Stimulated activated CD4-positive, alpha-beta T cell treated with anti-CD3 and anti-CD28 coated beads, Interleukin-1b, Interleukin-23, amount 100 ng/mL, for 48 hours (primary cell): ENCODE data around the gene NPPC.

ENCODE experiments used
- DNase-seq: peaks from one replicate; pipeline ENCODE4 v3.0.0-alpha.2; 2020

Gene NPPC

DNA sequence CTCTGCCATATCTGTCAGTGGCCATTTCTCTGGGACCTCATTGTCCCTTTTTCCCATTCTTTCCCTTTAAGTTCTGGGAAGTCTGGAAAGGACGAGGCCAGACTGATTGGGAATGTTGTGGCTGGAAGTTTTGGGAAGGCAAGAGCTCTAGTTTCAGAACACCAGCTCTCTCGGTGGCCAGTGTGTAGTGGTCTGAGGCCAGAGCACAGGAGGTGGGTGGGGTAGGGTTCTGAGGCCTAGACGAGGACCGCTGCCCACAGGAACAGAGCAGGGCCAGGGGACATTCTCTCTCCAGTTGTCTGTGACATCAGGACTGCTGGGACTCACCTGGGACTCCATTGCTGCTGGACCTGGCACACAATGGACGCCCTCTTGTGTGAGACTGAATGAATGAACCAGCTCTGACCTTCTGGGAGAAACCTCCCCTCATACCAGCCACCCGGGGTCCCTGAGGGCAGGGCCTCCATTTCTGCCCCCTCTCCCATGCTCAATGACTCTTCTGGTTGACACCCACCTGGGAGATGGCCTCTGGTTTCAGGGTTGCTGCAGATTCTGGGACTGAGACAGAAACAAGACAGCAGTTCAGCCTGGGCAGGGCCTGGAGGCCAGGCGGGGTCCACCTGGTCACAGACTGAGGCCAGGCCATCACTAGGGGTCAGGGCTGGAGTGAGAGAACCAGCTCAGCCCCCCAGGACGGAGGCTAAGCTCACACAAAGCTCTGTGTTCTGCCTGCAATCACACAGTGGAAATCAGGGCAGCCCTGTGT is 8.4 kb upstream of the NPPC start:
- DNase-seq, result no peak

DNA sequence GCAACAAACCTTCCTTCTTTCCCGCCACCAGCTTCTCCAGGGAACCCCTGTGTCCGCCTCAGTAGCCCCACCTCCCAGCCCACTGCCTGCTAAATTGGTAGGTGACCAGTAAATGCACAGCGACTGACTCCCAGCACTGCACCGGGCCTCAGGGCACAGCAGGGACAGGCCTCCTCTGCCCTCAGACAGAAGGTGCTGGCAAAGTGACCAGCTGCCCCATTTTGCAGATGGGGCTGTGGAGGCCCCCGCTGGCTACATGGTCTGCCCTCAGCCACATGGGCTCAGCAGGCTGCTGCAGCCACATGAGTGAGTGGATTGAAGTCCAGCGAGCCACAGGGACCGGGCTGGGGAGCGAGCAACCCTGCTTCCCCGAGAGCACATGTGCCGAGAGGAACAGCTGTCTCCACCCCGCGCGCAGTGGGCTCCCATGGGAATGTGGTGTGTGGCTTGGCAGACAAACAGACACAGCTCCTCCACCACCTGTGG is 7.8 kb upstream of the NPPC start:
- no peak for DNase-seq

DNA sequence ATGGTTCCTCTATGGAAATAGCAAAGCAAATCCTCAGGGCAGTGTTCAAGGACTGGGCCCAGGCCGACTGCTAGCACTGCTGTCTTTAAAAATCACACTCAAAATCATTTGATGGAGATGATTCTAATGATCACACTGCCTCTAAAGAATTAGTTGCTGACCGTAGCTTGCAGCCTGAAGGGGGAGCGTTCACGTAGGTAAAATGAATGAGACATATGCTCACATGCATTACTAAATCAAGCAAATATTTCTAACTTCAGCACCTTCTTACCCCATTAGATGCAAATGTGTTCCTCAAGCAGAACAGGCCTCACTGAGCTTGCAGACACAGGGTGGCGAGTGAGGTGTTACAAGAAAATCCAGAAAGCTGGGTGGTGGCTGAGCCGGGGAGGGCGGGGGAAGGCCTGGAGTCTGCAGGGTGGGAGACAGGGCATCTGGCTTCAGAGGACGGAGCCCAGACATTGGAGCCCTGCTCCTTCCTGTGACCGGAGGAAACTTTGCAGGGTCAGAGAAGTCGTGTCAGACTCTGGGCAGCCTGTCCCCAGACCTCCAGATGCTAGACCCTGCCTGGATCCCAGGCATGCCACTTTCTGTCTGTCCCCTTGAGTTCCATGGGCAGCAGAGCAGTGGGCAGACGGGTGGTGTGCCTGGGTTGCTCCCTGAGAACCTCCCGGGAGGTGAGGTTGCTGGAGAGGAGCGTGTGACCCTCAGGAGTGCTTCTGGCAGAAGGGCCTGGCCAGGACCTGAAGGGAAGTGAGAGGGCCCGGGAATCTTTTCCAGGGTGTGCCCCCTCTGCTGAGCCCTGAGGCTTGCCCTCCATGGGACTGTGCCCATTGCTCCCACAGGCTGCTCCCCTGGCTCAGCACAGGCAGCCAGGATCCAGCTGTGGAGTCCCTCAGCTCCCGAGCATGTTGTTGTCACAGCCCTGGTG is 7.1 kb upstream of the NPPC start:
- DNase-seq, result no peak

DNA sequence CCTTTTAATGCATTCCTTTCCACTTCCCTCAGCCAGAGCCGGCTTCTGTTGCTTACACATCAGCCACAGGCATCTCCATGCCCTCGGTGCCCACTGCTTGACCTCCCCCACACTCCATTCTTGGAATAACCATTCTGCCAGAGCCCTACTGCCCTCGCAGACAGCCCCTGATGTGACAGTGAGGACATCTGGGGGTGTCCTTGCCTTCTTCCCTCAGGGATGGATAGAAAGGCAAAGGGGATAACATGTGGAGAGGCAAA is 6.4 kb upstream of the NPPC start:
- no peak for DNase-seq

DNA sequence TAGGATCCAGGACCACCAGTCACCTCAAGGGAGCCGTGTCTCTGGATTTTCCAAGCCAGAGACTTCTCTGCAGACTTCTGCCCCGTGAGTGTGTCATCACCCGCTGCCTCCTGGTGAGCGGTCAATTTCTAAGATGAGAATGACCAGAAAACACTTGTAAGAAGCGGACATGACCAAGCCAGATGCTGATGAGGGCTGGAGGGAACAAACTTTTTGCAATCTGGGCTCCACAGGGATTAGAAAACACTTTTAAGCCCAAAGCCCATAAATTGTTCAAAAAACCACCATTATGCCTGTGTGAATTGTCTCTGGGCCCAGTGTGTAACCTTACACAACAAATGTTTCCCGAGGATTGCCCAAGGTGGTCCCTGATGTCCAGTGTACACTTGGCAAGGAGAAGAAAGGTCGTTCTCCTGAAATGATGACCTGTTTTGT is 5.3 kb upstream of the NPPC start:
- no peak for DNase-seq

DNA sequence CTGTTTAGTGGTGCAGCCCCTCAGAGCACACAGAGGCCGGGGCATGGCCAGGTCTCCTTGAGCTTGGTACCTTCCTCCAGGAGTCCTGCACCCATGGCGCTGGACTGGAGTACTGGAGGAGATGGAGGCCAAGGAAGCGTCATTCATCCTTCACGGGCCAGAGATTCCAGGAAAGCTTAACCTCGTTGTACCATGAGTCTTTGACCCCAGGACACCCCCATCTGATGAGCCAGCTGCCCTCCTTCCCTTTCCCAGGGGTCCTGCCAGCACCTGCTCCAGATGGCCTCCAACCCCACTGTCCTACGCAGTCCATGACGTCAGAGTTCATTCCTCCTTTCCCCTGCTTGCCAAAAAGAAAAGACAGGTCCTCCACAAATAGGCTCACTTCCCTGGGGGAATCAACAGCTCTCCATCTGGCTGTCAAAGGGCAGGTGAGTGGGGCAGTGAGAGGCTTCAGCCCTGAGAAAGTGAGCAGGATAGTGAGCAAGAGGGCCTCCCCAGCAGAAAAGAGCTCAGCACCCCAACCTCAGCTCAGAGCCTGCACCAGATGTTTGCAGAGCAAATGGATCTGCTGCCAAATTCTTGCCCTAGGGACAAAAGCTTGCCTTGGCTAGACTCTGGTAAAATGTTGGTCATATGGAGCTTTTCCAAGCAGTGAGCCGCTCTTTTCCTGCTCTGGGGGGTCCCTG is 4.5 kb upstream of the NPPC start:
- DNase-seq, result no peak

DNA sequence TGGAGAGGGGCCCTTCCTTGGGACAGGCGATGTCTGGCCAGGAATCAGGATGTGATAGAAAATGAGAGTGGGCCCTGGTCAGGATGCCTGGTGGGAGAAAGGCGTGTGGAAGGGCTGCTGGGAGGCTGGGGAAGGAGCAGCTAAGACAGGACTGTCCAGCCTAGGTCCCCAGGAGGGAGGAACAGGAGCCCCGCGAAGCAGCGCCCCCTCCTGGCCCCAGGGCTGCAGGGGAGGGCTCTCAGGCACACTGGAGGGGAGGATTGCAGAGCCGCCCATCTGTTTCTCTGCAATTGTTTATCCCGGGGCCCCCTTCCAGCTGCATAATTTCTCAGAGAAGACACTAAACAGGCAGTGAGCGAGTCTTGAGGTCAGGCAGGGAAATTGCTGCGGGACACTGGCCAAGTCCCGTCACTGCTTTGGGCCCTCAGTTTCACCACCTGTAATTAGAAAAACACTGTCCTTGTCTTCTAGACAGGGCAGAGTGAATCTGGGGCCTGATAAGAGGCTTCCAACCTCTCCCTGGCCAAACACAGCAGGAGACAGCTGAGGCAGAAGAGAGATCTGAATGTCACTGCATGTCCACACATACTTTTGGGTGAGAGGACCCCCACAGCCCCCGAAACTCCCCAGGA is 3.9 kb upstream of the NPPC start:
- peak; percentile 34 for DNase-seq

DNA sequence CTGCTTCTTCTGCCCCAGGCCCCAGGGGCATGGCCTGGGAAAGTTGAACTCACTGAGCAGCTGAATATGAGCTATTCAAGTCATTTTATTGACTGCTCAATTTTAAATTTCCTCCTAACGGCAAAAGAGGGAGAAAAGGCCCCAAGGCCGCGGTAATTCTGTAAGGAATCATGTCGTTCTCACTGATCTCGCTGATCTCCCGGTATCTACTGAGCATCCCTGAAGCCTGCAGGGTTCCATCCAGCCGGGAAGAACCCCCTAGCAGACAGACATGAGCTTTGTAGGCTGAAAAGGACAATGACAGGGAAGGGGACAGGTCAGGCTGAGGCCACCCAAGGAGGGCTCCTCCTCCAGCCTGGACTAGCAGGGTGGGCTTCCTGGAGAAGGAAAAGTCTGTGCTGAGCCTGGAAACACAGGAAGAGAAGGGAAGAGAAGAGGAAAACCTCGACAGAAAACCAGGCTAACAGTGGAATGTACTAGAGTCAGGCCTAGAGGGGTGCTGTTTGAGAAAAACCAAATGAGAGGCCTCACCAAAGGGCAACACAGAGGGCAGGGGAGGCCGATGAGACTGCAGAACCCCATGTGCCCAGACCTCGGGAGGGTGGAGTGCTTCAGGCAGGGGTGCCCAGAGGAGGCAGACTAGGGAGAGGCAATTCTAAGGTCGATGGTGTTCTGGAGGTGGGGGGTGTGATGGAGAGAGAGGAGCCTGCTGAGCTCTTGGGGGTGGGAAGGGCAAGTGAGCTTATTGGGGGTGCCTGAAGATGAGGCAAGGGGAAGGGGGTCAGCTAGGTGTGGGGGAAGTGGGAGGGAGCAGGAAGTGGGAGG is 2.9 kb upstream of the NPPC start:
- DNase-seq, result no peak

DNA sequence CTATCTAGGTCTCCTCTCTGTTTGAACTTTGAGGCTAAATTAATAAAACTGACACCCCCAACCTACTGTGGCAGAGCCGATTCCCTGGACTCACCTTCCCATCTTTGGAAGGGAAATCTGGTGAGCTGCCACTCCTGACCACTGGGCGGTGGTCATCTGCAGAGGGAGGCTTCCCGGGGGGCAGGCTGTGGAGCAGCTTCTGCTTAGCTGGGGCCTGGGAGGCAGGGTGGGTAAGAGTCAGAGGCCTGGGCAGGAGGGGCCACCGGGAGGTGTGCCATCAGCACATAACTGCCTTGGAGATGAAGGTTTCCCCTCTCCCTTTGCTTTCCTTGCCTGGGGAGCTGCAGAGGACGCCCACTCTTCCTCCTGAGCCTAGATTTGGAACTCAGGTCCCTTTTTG is 2.3 kb upstream of the NPPC start:
- DNase-seq, result no peak

DNA sequence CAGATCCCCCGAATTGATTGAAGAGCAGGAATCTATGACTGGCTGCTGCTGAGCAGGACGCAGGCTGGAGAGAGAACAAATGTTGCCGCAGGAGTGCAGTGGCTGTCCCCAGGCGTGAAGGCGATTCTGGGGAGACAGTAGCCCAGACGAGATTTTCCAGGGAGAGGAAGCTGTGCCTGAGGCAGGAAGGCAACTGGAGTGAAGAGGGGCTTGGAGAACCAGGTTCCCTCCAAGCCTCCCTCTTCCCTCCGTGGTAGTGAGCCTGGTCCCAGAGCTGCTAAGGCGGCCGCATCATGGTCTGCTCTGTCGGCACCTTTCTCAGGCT is 1.3 kb upstream of the NPPC start:
- no peak for DNase-seq

DNA sequence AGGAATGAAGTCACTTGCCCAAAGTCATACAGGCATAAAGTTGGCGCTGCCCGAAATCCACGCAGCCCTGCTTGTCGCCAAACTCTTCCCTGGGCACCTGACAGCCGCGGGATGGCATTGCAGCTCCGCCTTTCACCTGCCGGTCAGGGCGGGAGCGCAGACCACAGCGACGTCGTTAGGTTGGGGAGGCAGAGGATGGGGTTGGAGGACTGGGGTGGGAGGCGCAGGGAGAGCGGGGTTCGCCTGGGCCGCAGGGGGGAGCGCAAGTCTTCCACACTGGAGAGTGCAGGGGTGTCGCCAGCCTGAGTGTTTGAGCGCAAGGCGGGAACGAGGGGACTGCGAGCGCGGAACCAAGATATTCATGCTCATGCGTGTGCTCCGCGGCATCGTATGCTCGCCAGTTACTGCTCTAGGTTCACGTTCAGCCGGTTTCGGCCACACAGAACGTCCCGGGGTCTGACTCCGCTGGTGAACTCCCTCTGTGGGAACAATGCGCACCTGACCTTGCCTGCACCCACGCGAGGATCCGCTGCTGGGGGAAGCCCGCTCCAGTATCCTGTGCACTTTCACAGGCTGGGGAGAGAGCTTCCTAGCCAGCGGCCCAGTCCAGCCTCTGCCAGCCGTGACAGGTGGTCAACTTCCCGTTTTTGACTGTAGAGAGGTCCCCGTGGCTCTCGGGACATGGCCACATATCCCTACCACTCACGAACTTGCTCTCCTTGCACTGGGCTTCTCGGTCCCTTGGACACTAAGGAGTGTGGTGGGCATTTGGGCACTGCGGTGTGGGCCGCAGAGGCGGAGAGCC is 767 bp upstream of the NPPC start:
- peak; percentile 36 for DNase-seq

DNA sequence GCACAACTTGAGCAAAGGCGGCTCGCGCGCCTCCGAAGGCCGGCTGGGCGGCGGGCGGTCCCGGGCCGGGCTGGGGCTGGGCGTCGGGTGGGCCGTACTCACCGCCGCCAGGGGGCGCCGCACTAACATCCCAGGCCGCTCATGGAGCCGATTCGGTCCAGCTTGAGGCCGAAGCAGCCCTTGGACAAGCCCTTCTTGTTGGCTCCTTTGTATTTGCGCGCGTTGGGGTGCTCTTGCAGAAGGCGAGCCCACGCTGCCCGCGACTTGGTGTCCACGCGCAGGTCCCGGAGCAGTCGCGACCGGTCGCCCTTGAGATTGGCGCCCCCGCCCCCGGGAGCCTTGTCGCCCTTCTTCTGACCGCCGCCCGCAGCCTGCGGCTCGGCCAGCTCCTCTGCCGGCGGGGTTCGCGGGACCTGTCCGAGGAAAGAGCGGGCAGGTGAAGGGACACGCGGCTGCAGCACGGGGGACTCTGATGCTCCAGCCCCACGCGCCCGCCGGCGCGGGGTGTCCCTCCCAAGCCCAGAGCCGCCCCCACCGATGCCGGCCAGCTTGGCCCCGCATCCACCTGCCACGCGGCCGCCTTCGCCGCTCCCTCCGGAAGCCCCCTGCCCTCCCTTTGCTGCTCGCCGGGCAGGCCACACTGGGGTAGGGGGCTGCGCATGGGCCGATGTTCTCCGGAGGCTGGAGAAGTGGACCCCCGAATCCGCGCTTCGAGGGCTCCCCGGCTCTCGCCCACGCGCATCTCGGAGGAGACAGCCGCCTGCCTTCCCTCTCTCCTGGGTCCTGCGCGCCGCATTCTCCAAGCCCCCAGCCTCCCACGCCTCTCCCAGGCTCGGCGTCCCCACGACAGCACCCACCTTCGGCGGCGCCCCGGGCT is 655 bp downstream of the NPPC start:
- peak; percentile 57 for DNase-seq

DNA sequence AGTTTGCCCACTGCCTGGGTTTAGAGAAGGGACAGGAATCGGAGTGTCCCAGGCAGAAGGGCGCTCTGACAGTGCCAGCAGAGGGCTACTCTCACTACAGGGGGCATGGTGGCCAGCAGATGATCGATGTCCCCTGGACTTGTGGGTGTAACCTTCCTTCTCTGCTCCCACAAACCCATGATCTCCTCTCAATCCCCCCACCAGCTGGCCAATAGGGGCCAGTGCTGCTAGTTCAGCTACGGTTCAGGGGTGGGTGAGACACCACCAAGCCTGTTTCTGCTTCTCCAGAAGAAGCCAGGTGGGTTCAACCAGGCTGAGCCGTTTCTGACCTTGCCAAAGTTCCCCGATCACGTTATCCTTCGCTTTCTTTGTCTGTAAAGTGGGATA is 1.3 kb downstream of the NPPC start:
- no peak for DNase-seq

DNA sequence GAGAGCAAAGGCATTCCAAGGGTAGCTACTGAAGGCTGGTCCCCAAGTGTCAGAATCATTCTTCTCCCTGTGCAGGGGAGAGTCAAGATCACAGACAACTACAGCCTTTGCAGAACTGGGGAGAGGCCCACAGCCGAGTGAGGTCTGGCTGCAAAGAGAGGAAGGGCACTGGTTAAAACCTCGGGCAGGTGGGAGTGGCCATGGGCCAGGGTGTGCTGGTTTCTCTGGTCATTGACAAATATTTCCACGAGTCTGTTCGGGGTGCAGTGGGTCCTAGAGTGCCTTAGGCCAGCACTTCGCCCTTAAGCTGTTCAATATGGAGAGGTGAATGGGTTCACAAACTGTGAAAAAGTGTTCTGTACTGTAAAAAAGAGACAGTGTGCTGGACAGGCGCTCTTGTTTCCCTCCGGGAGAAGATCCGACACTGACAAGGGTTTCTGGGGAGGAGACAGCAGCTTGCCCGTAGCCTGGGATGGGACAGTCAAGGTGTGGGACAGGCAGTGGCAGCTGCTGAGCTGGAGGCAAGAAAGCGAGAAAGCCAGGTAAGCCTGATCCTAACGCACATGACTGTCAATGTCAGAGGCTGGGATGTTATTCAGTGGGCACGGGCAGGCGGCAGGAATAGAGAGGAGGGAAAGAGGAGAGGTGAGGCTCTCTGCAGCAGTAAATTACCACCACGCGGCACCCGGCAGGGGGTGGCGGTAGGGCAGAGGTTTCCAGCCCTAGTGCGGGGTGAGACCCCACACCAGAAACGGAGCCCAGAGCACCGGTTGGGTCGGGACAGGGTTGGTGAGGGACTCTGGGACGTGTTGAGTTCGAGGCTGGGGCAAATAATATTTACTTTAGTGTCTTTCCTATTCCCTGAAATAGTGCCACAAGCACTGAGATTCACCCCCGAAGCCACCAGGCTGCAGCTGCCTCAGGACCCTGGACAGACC is 2.0 kb downstream of the NPPC start:
- DNase-seq, result no peak

DNA sequence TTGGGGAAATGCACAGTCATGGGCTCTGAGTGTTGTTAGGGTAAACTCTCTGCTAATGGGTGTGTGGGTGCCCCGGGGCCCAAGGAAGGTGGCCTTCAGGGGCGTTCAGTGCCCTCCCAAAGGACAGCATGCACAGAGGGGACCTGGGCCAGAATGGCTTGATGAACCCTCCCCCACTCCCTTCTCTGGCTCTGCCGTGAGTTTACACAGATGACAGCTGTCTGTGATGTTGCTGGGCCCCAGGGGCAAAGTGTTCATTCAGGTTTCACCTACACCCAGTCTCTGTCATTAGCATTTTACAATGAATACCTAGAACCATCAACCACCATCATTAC is 3.2 kb downstream of the NPPC start:
- DNase-seq, result no peak

DNA sequence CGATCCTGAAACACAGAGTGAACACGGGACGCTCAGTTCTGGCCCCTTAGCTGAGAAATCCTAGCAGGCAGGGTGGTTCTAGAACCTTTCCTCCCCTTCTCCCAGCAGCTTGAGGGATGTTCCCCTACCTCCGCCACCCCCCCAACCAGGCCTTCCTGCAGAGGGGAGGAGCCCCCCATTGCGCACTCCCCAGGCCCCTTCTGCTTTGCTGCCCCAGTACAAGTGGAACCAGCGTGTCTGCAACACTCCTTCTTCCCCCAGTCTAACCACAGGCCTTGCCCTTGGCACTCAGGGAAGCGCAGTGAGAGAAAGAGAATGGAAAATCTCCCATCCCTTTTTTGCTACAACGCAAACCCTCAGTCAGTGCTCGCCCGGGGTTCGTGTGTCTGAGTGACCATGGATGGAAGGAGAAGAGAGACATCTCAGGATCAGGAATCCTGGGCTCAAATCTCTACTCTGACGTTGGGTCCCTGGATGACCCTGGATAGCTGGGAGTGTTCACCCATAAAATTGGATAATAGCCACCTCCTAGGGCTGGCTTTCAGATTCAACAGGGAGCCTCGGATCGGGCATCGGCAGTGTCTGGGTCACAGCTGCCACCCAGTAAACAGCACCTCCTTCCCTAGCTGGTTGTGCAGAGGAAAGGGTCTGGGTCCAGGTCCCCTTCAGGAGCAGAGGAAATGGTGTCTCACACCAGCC is 3.7 kb downstream of the NPPC start:
- no peak for DNase-seq

DNA sequence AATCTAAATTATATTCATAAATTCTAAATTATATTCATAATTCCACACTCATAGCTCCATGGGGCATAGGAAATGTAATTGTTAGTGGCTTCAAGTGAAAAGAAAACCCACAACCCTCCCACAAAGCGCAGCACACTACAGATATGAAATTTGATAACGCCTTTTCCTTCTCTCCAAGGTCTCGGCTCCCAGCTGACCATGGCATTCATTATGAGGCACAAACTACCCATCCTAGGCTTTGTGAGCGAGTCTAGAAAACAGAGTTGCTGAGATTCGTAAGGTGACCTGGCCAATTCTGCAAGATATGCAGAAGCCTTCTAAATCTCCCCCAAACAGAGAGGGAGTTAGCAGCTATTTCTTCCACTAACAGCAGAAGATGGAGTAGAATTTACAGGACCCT is 5.4 kb downstream of the NPPC start:
- DNase-seq, result no peak

DNA sequence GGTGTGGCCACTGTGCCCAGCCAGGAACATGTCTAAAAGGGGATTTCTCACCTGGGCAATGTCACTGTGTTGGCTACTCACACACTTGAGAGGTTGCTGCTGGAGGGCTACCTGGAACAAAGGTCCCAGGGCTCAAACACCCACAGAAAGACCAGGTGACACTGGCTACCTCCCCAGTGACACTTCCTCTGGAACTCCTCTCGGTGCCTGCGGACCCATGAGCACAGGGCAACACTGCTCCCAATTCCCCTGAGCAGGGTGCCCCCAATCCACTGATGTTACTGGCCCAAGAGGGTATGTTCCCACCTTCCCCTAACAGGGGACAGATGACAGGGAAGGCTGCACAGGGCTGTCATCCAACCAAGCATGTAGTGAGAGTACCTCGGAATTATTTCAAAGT is 5.8 kb downstream of the NPPC start:
- no peak for DNase-seq
